HG03571 (cell line): ENCODE measurements around the gene MAMSTR.
"Not testable (repeated sequence)": the region's sequence is repeated elsewhere in the genome, so short reads cannot be mapped to it uniquely, and the experiment has no call there.

ENCODE experiments used
- ATAC-seq: cut with Tn5 transposase; IDR thresholded peaks from one replicate; pipeline ENCODE4 v1.9.1; 2021; ENCODE audit not compliant: unreplicated experiment

The MAMSTR gene

DNA sequence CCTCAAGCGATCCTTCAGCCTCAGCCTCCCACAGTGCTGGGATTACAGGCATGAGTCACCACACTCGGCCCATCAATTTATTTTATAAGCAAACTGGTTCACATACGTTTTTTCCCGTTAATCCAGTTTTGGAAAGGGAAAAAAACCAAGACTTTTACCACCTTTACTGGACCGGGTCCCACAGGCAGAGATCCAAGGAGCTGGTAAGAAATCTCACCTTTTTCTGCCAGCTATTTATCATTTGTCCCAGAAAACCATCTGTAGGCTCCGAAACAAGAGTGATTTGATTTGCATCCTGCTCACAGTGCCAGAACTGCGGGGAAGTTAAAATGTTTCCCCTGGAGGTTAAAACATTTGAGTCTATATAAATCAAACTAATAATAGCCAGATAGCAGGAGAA lies 30.1 kb downstream of the MAMSTR start:
- ATAC-seq: no peak

DNA sequence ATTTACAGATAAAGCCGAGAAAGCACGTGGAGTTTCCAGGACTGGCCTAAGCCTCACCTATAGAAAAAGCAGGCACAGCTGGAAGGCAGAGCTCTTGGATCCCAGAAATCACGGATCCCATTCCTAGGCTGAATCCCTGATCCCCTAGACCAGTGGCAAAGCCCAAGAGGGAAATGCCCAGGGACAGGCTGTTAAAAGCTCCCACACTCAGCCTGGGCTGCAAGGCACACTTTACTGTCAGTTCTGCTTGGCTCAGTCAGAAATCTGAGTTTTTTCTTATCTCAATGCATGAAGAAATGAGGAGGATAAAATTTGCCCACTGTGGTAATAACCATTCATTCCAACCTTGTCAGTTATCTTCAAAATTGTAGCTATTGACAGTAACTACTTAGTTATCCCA lies 31.7 kb downstream of the MAMSTR start:
- ATAC-seq: no peak

- not testable (repeated sequence) for ATAC-seq
These were observed 32.9 kb downstream of the MAMSTR start for GRCh38 chr19:48686637-48687036.

DNA sequence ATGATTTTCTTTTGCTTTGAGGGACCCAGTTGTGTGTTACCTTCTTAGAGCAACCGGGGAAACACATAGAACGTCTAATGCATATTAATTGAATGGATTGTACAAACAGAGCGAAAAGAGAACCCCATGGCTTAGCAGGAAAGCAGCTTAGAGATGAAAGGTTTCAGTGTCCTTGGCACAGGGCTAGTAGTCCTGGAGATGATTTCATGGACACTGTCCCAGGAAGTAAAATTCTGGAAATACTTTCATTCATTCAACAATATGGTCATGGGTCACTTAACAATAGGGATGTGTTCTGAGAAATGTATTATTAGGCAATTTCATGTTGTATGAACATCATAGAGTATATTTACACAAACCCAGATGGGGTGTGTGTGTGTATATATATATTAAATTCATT lies 33.4 kb downstream of the MAMSTR start:
- no peak for ATAC-seq

DNA sequence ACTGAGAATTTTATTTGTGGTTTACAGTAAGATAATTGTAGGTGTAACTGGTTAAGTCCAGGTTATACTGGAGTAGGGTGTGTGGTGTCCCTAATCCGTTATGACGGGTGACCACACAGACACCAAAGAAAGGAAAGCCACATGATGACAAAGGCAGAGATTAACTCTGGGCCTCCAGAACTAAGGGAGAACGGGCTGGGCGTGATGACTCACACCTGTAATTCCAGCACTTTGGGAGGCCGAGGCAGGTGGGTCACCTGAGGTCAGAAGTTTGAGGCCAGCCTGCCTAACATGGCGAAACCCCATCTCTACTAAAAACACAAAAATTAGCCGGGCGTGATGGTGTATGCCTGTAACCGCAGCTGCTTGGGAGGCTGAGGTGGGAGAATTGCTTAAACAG lies 33.9 kb downstream of the MAMSTR start:
- no peak for ATAC-seq

GRCh38 chr19:48683349-48683748 lies 36.2 kb downstream of the MAMSTR start:
- no peak for ATAC-seq

- ATAC-seq: no peak
These were observed 38.4 kb downstream of the MAMSTR start for GRCh38 chr19:48681127-48681470.

- ATAC-seq: no peak
These were observed 38.9 kb downstream of the MAMSTR start for GRCh38 chr19:48680436-48681126.

DNA sequence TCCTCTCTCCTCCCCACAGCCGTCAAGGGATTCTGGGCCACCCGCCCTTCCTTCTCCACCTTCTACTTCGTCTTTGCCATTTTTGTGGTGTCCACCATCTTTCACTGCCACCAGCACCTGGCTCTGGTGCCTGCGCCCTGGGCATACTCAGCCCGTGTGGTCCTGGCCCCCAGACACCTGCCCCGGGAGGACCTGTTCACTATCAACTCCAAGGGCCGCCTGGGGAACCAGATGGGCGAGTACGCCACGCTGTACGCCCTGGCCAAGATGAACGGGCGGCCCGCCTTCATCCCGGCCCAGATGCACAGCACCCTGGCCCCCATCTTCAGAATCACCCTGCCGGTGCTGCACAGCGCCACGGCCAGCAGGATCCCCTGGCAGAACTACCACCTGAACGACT lies 39.5 kb downstream of the MAMSTR start:
- ATAC-seq: not testable (repeated sequence)

GRCh38 chr19:48678201-48678600 lies 41.3 kb downstream of the MAMSTR start:
- no peak for ATAC-seq

DNA sequence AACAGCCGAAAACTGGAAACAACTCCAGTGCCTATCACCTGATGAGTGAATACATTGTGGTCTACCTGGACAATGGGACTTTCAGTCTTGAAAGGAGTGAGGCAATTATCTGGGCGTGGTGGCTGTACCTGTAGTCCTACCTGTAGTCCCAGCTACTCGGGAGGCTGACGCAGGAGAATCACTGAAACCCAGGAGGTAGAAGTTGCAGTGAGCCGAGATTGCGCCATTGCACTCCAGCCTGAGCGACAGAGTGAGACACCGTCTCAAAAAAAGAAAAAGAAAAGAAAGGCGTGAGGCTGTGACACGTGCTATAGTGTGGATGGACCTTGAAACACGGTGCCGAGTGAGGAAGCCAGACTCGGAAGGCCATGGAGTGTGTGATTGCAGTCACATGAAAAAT lies 42.6 kb downstream of the MAMSTR start:
- ATAC-seq: no peak

- ATAC-seq: no peak
These were observed 43.0 kb downstream of the MAMSTR start for GRCh38 chr19:48676487-48676886.

GRCh38 chr19:48674921-48675824 lies 44.4 kb downstream of the MAMSTR start:
- ATAC-seq: no peak

DNA sequence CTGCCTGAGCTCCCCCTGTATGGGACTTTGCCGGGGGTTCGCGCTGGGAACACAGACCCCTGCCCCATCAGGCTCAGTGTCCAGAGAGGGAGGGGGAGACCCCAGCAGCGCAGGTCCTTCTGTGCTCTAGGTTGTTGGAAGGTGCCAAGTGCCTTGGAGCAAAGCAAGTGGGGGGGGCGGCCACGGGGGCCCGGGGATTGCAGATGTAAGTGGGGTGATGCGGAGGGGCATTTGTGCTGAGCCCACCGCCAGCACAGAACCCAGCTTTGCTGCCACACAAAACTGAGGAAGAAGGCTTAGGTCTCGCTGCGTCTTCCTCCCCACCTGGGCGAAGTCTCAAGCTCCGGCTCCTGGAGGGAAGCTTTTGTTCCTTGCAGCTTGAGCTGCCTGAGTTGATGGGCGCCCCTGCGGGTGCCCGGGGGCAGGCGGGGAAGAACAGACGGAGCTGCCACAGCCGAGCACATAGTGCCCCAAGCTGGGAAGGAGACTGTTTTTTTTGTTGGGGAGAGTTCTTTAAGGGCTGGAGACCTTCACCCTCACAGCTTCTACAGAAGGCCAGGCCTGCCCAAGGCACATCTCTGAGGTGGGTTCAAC lies 45.2 kb downstream of the MAMSTR start:
- ATAC-seq: no peak

DNA sequence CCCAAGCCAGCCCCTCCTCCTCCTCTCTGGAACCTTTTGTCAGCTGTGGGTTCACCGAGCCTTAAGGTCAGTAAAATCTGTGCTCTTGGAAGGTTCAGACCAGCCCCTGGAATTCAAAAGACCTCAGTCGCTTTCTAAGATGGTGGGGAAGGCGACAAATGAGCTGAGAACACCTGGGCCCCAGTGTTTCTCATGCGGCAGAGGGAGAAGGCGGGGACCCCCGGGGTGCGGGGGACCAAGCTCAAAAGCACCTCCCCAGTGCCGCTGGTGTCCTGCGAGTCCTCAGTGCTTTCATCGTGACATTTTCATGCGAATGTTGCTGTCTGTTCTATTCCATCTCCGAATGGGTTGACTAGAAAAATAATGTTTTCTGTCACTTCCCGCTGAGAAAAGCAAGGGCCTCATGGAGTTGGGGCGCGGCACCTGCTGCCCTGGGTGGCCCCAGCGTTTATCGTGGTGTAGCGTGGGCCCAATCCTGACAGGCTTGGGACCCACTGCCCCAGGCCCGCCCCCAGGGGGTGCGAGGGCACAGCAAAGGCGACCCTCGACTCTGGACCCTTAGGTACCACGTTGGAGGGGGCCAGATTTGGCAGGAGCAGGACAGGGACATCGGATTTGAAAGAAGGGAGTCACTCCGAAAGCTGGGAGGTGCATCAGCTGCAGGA lies 46.0 kb downstream of the MAMSTR start:
- no peak for ATAC-seq

GRCh38 chr19:48672994-48673393 lies 46.5 kb downstream of the MAMSTR start, which contains the start of gene NTN5:
TSS of gene NTN5 (minus strand) at chr19:48673017. CDS start at chr19:48670986, 2,031 bp downstream.
- ATAC-seq: no peak

- ATAC-seq: no peak
These were observed 48.0 kb downstream of the MAMSTR start for GRCh38 chr19:48671446-48671995.

GRCh38 chr19:48670699-48671445 lies 48.7 kb downstream of the MAMSTR start:
- ATAC-seq: no peak

GRCh38 chr19:48669903-48670668 lies 49.4 kb downstream of the MAMSTR start:
- no peak for ATAC-seq

- no peak for ATAC-seq
These were observed 50.8 kb downstream of the MAMSTR start for GRCh38 chr19:48668761-48669160.
